HL-60 (cell line): Measurements from ENCODE around the gene SCARF1.

Experiments
- DNase-seq, 2 experiments: peaks; one replicate each; pipeline ENCODE4 v3.0.0-alpha.2; 2010 to 2020; ENCODE audit warnings: low read depth in 1 of 2, low spot score in 1 of 2
- H3K27ac ChIP-seq: fragments of 250-450 bp; sonication (Bioruptor Pico); replicated peaks from 2 replicates; pipeline ENCODE4 v1.5.1; 2020; ENCODE audit warnings: mild to moderate bottlenecking, moderate library complexity
- H3K27me3 ChIP-seq: fragments of 250-450 bp; sonication (Bioruptor Pico); 2 replicates; pipeline ENCODE4 v1.5.1; 2021; ENCODE audit warnings: mild to moderate bottlenecking, moderate library complexity; ENCODE audit not compliant: insufficient read depth, poor library complexity, severe bottlenecking
- H3K4me3 ChIP-seq: replicated peaks from 2 replicates; pipeline ENCODE4 v1.5.1; 2011; ENCODE audit warnings: mild to moderate bottlenecking, control low read depth, low read length; ENCODE audit not compliant: insufficient read depth
- GABPA ChIP-seq: IDR thresholded peaks from 2 replicates; pipeline ENCODE4 v1.6.1; 2012; ENCODE audit warnings: low read depth
- POLR2AphosphoS5 ChIP-seq: IDR thresholded peaks from 2 replicates; pipeline ENCODE4 v1.6.1; 2012; ENCODE audit warnings: low read depth
- SPI1 ChIP-seq: IDR thresholded peaks from 2 replicates; pipeline ENCODE4 v1.6.1; 2012; ENCODE audit warnings: low read depth, mild to moderate bottlenecking, borderline replicate concordance
- TF ChIP-seq, protein P1 (sequence below): IDR thresholded peaks from one replicate; pipeline ENCODE4 v1.5.1; 2011; ENCODE audit warnings: low read length, control low read depth, inconsistent platforms; ENCODE audit not compliant: insufficient read depth
- TF ChIP-seq, protein P2 (sequence below): IDR thresholded peaks from 2 replicates; pipeline ENCODE4 v1.6.1; 2012; ENCODE audit warnings: low read depth; ENCODE audit not compliant: insufficient replicate concordance

SCARF1 gene

DNA sequence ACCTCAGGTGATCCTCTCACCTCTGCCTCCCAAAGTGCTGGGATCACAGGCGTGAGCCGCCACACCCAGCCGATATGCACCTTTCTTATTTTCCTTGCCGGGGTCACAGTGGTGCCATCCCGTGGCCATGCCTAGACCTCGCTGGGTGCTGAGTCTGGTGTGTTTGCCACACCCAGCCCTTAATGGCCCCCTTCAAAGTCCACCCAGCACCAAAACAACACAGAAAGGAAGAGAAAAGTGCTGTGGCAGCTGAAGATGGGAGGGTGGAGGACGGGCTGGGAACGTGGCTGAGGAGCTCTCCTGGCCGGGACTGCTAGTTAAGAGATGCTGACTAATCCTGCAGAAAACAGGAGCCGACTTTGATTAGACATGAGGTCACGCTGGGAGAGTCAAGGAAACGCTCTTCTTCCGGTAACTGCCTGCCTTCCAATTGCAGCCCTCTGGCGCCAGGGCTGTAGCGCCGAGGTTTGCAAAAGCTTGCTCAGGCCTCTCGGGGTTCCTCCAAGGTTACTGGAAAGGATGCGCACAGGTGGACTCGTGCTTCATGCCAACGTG lies 27.8 kb downstream of the SCARF1 start:
- peak in 1 of 2 experiments; percentile 18 for DNase-seq
- TF ChIP-seq POLR2AphosphoS5: no peak
- TF ChIP-seq, protein P1, sequence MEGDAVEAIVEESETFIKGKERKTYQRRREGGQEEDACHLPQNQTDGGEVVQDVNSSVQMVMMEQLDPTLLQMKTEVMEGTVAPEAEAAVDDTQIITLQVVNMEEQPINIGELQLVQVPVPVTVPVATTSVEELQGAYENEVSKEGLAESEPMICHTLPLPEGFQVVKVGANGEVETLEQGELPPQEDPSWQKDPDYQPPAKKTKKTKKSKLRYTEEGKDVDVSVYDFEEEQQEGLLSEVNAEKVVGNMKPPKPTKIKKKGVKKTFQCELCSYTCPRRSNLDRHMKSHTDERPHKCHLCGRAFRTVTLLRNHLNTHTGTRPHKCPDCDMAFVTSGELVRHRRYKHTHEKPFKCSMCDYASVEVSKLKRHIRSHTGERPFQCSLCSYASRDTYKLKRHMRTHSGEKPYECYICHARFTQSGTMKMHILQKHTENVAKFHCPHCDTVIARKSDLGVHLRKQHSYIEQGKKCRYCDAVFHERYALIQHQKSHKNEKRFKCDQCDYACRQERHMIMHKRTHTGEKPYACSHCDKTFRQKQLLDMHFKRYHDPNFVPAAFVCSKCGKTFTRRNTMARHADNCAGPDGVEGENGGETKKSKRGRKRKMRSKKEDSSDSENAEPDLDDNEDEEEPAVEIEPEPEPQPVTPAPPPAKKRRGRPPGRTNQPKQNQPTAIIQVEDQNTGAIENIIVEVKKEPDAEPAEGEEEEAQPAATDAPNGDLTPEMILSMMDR: no peak
- TF ChIP-seq, protein P2, sequence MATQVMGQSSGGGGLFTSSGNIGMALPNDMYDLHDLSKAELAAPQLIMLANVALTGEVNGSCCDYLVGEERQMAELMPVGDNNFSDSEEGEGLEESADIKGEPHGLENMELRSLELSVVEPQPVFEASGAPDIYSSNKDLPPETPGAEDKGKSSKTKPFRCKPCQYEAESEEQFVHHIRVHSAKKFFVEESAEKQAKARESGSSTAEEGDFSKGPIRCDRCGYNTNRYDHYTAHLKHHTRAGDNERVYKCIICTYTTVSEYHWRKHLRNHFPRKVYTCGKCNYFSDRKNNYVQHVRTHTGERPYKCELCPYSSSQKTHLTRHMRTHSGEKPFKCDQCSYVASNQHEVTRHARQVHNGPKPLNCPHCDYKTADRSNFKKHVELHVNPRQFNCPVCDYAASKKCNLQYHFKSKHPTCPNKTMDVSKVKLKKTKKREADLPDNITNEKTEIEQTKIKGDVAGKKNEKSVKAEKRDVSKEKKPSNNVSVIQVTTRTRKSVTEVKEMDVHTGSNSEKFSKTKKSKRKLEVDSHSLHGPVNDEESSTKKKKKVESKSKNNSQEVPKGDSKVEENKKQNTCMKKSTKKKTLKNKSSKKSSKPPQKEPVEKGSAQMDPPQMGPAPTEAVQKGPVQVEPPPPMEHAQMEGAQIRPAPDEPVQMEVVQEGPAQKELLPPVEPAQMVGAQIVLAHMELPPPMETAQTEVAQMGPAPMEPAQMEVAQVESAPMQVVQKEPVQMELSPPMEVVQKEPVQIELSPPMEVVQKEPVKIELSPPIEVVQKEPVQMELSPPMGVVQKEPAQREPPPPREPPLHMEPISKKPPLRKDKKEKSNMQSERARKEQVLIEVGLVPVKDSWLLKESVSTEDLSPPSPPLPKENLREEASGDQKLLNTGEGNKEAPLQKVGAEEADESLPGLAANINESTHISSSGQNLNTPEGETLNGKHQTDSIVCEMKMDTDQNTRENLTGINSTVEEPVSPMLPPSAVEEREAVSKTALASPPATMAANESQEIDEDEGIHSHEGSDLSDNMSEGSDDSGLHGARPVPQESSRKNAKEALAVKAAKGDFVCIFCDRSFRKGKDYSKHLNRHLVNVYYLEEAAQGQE: no peak
- no peak overlapping the region for H3K4me3 ChIP-seq
- H3K27ac ChIP-seq: no peak overlapping the region
- no peaks in the 10 kb centered on the region for H3K27me3 ChIP-seq

DNA sequence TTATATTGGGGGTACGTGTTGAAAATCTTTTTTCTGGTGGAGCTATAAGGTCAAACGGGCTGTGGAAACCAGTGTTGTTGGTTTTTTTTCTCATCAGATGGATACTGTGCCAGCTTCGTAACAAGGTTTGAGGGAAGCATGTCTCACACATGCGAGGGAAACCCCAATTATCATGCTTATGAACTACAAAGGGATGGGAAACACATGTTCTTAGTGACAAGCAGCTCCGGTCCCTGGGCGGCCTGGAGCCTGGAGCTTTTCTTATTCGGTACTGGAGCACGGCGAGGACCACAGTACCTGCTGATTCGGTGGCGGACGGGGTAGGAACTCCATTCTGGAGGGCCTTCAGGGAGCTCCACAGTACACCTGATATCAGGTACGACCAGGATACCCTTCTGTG lies 29.4 kb downstream of the SCARF1 start:
- TF ChIP-seq, protein P1: no peak
- TF ChIP-seq, protein P2: no peak
- TF ChIP-seq POLR2AphosphoS5 (no peak), SPI1 (no peak), GABPA (no peak)
- no peak overlapping the region for H3K4me3 ChIP-seq
- no peaks in the 10 kb centered on the region for H3K27me3 ChIP-seq
- DNase-seq: no peak
- no peak overlapping the region for H3K27ac ChIP-seq

DNA sequence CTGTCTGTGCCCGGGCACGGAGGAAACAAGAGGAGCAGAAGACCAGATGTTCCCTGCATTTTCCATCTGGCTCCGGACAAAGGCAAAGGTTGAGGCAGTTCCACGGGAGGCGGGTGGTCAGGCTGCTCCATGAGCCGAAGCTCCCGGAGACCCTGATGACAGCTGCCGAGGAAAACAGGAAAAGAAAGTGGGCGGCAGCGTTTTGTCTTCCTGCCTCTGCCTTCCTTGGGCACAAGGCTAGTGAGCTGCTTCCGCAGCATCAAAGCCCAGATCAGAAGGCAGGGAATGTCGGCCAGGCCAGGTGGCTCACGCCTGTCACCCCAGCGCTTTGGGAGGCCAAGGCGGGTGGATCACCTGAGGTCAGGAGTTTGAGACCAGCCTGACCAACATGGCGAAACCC lies 33.1 kb downstream of the SCARF1 start:
- Histone ChIP-seq H3K4me3 (no peak overlapping the region), H3K27me3 (no peaks in the 10 kb centered on the region), H3K27ac (no peak overlapping the region)
- DNase-seq: no peak
- TF ChIP-seq SPI1 (no peak), GABPA (no peak), POLR2AphosphoS5 (no peak)
- TF ChIP-seq, protein P1: no peak
- TF ChIP-seq, protein P2: no peak
